CD4-positive, alpha-beta T cell treated with Interferon alpha-2 for 1 hour (primary cell): Measurements from ENCODE around the gene SORCS3.

Source experiments
- DNase-seq, 2 donors: peaks; one replicate each; pipeline ENCODE4 v3.0.0-alpha.2; 2020 to 2022

The SORCS3 gene

GRCh38 chr10:104646146-104646545, 5.1 kb downstream of the SORCS3 start:
- DNase-seq: no peak

- no peak for DNase-seq
These were observed 7.3 kb downstream of the SORCS3 start for GRCh38 chr10:104648421-104648820.

- DNase-seq: no peak
These were observed 9.0 kb downstream of the SORCS3 start for GRCh38 chr10:104650072-104650471.

GRCh38 chr10:104650635-104651331, 9.7 kb downstream of the SORCS3 start:
- DNase-seq: no peak

GRCh38 chr10:104657036-104657435, 15.9 kb downstream of the SORCS3 start:
- DNase-seq: no peak

- DNase-seq: no peak
These were observed 16.4 kb downstream of the SORCS3 start for GRCh38 chr10:104657457-104657856.

- DNase-seq: no peak
These were observed 17.0 kb downstream of the SORCS3 start for GRCh38 chr10:104658067-104658466.

GRCh38 chr10:104659809-104660208, 18.7 kb downstream of the SORCS3 start:
- DNase-seq: no peak

- no peak for DNase-seq
These were observed 22.0 kb downstream of the SORCS3 start for GRCh38 chr10:104663076-104663475.

- no peak for DNase-seq
These were observed 22.5 kb downstream of the SORCS3 start for GRCh38 chr10:104663563-104663962.

- no peak for DNase-seq
These were observed 23.1 kb downstream of the SORCS3 start for GRCh38 chr10:104664205-104664604.

- no peak for DNase-seq
These were observed 24.1 kb downstream of the SORCS3 start for GRCh38 chr10:104665174-104665573.

GRCh38 chr10:104666106-104666505, 25.0 kb downstream of the SORCS3 start:
- no peak for DNase-seq

- no peak for DNase-seq
These were observed 35.8 kb downstream of the SORCS3 start for GRCh38 chr10:104676874-104677273.

GRCh38 chr10:104678658-104679057, 37.6 kb downstream of the SORCS3 start:
- no peak for DNase-seq

GRCh38 chr10:104680467-104681401, 39.6 kb downstream of the SORCS3 start:
- no peak for DNase-seq

- DNase-seq: no peak
These were observed 40.4 kb downstream of the SORCS3 start for GRCh38 chr10:104681485-104681884.

GRCh38 chr10:104683567-104683966, 42.5 kb downstream of the SORCS3 start:
- no peak for DNase-seq

- no peak for DNase-seq
These were observed 45.7 kb downstream of the SORCS3 start for GRCh38 chr10:104686829-104687228.

- no peak for DNase-seq
These were observed 47.4 kb downstream of the SORCS3 start for GRCh38 chr10:104688251-104689042.

- DNase-seq: no peak
These were observed 48.0 kb downstream of the SORCS3 start for GRCh38 chr10:104689105-104689504.

GRCh38 chr10:104689547-104689946, 48.5 kb downstream of the SORCS3 start:
- no peak for DNase-seq

GRCh38 chr10:104690101-104690500, 49.0 kb downstream of the SORCS3 start:
- DNase-seq: no peak
